Choroid plexus epithelial cell (primary cell): ENCODE measurements around the gene GTF3C2.
"Not testable (repeated sequence)": the region's sequence is repeated elsewhere in the genome, so short reads cannot be mapped to it uniquely, and the experiment has no call there.

Experiments used
- DNase-seq: peaks from one replicate; pipeline ENCODE4 v3.0.0-alpha.2; 2010; ENCODE audit warnings: low read depth
- H3K4me3 ChIP-seq: 2 replicates; pipeline ENCODE4 v1.5.1; 2011; ENCODE audit warnings: low read depth, mild to moderate bottlenecking, control low read depth, low read length, moderate library complexity
- TF ChIP-seq, protein P1 (sequence below): conservative IDR thresholded peaks from 2 replicates; pipeline ENCODE4 v1.5.1; 2011; ENCODE audit warnings: low read depth, mild to moderate bottlenecking, control low read depth, inconsistent platforms, low read length, moderate library complexity

The GTF3C2 gene

DNA sequence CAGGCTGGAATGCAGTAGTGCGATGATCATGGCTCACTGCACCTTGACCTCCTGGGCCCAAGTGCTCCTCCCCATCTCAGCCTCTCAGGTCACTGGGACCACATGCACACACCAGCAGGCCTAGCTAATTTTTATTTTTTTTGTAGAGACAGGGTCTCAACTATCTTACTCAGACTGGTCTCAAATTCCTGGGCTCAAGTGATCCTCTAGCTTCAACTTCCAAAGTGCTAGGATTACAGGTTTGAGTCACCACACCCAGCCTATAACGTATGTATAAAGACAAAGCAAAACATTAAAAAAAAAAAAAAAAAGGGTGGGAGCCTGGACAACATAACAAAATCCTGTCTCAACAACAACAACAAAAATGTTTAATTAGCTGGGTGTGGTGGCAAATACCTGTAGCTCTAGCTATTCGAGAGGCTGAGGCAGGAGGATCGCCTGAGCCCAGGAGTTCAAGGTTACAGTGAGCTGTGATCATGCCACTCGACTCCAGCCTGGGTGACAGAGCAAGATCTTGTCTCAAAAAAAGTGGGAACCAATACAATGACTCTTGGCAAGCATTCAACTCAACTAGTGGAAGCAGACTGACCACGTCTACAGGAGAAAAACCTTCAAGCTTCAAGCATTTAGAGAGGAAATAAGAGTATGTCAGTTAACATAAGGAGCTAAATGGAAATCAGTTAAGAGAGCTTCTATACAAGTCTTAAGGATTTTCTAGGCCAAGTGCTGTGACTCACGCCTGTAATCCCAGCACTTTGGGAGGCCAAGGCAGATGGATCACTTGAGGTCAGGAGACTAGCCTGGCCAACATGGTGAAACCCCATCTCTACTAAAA lies 2.6 kb downstream of the GTF3C2 start:
- DNase-seq: peak; percentile 23
- no peak overlapping the region for H3K4me3 ChIP-seq
- TF ChIP-seq, protein P1, sequence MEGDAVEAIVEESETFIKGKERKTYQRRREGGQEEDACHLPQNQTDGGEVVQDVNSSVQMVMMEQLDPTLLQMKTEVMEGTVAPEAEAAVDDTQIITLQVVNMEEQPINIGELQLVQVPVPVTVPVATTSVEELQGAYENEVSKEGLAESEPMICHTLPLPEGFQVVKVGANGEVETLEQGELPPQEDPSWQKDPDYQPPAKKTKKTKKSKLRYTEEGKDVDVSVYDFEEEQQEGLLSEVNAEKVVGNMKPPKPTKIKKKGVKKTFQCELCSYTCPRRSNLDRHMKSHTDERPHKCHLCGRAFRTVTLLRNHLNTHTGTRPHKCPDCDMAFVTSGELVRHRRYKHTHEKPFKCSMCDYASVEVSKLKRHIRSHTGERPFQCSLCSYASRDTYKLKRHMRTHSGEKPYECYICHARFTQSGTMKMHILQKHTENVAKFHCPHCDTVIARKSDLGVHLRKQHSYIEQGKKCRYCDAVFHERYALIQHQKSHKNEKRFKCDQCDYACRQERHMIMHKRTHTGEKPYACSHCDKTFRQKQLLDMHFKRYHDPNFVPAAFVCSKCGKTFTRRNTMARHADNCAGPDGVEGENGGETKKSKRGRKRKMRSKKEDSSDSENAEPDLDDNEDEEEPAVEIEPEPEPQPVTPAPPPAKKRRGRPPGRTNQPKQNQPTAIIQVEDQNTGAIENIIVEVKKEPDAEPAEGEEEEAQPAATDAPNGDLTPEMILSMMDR: no peak

DNA sequence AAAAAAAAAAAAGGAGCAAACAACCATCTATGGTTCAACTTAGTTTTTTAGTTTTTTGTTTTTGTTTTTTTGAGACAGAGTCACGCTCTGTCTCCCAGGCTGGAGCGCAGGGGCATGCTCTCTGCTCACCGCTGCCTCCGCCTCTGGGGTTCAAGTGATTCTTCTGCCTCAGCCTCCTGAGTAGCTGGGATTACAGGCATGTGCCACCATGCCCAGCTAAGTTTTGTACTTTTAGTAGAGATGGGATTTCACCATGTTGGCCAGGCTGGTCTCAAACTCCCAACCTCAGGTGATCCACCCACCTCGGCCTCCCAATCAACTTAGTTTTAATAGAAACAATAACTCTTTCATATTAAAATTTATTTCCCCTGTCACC lies 3.2 kb downstream of the GTF3C2 start:
- DNase-seq, H3K4me3 ChIP-seq: not testable (repeated sequence)

DNA sequence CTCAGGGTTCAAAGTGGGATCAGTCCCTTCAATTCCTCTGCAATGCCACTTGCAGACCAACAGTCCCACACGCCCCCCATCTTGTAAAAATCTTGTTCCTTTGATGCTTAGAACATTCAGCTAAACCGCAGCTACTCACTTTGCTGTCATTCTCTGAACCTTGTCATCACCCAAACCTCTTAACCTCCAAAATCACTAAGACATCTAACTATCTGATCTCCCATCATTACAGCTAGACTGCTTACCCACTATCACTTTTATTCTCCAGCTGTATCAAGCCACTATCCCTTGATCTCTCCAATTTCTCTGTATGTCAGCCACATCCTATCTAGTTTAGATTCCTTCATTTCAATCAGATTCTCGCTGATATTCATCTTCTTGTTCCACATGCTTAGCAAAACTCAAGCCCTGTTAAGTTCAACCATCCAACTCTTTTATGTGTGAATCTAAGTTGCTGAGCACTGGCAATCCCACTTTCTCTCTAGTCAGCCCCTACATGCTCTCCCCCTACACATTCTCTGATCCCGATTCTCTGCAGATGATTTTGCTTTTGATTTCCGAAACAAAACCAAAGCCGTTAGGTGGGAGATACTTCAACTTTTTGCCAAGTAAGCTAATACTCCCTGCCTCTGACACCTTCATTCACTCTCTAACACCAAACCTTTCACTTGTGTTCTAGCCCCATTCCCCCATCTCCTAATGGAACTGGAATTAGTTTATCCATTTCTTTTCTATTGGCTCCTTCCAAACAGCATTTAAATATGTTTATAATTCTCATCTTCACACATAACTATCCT lies 4.6 kb downstream of the GTF3C2 start:
- H3K4me3 ChIP-seq: no peak overlapping the region
- TF ChIP-seq, protein P1: no peak
- no peak for DNase-seq

DNA sequence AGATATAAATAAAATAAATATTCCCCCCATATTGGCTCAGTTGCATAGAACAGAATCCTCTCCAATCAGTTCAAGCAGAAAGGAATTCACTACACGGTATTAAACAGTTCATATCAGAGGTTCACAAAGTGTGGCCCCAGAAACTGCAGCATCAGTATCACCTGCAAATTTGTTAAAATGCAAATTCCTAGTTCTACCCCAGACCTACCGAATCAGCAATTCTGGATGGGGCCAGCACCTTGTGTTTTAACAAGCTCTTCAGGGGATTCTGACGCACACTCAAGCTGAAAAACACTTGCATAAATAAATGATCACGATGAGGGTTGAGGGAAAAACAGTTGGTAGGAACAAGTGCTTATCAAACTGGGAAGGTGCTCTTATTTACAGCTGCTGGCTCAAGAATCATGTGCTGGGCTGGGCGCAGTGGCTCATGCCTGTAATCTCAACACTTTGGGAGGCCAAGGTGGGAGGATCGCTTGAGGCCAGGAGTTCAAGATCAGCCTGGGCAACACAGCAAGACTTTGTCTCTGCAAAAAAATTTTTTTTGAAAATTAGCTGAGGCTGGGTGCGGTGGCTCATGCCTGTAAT lies 6.4 kb downstream of the GTF3C2 start:
- TF ChIP-seq, protein P1: no peak
- H3K4me3 ChIP-seq: no peak overlapping the region
- no peak for DNase-seq

DNA sequence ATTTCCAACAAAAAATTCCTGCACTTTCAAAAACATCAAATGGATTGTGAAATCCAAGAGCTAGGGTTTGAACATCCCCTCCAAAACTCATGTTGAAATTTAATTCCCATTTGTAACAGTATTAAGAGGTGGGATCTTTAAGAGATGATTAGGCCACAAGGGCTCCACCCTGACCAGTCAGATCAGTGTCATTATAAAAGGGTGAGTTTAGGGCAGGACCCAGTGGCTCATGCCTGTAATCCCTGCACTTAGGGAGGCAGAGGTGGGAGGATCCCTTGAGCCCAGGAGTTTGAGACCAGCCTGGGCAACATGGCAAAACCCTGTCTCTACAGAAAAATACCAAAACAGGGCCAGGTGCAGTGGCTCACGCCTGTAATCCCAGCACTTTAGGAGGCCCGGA lies 8.9 kb downstream of the GTF3C2 start:
- no peak overlapping the region for H3K4me3 ChIP-seq
- TF ChIP-seq, protein P1: no peak
- DNase-seq: no peak

DNA sequence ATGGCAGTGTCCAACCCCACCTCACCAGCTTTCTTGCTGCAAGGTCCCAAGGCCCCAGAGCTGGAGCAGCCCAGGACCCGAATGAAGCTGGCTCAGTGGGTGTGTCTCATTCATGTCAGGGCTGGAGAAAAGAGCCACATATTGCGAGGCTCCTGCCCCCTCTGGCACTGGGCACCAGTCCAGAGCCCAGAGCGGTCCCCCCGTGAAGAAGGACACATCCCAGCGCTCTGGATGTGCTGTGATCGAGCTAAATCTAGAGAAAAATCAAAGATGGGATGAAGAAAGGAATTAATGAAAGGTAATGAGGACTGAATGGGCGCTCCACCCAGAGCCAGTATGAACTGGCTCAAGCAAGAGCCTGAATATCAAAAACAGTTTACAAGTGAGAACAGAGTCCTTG lies 20.4 kb downstream of the GTF3C2 start:
- no peak overlapping the region for H3K4me3 ChIP-seq
- no peak for DNase-seq
- TF ChIP-seq, protein P1: no peak

DNA sequence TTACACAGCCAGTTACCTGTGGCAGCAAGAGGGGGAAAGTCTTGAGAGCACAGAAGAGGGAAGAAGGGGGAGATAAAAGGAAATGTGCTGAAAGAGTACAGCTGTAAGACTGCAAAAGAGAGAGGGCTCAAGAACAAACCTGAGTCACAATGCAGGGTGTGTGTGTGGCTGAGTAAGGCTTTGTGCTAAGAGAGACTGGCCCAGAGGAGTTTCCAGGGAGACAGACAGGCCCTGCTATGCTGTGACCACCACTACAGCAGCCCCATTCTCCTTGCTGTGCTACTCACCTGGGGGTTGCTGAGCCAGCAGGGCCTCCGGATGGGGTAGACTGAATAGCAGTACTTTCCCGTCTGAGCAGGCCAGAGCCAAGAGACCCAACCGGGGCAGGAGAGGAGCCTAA lies 21.3 kb downstream of the GTF3C2 start:
- no peak overlapping the region for H3K4me3 ChIP-seq
- TF ChIP-seq, protein P1: no peak
- DNase-seq: no peak
